Measurements from ENCODE around the gene PGAM5.

Gene PGAM5

DNA sequence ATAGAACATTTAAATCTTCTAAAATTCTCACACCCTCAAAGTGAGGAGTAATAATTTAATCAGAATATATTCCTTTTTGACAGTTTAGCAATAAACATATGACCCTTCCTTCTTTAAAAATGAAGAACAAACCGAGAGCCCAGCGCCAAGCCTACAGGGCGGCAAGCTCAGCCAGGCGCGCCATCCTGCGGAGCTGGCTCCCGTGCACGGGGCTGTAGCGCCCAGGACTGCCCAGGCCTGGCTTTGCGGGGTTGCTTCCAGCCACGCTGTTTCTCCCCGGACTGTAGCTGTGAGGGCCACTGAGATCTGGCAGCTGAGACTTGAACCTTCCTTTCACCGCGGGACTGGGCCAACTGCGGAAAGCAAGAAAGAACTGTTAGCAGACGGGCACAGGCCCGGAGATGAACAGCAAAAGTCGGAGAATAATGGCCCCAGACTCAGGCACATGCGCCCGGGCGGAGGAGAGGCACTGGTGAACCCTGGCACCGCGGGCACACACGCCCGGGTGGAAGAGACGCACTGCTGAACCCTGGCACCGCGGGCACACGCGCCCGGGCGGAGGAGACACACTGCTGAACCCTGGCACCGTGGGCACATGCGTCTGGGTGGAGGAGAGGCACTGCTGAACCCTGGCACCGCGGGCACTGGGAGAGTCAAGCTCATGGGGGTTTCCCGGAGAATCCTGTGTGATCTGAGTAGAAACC is 16.6 kb downstream of the PGAM5 start:
- Histone ChIP-seq H3K4me3 (ENCODE audit: low read depth, low read length) (no peak overlapping the region), H3K27me3 (ENCODE audit: control insufficient read depth, insufficient read depth, low read length) (no peaks in the 10 kb centered on the region), H3K9me3 (ENCODE audit: control insufficient read depth, insufficient read depth, low read length) (no peaks in the 10 kb centered on the region), H3K36me3 (ENCODE audit: control insufficient read depth, insufficient read depth, low read length) (peaks cover 67% of the 10 kb centered on the region), H3K9ac (ENCODE audit: low read depth, low read length) (no peak overlapping the region), H3K4me1 (ENCODE audit: control insufficient read depth, insufficient read depth, low read length) (no peaks in the 10 kb centered on the region)

GRCh38 chr12:132728502-132728901 is 17.9 kb downstream of the PGAM5 start:
- Histone ChIP-seq H3K27me3 (ENCODE audit: control insufficient read depth, insufficient read depth, low read length) (no peaks in the 10 kb centered on the region), H3K9ac (ENCODE audit: low read depth, low read length) (no peak overlapping the region), H3K4me1 (ENCODE audit: control insufficient read depth, insufficient read depth, low read length) (no peaks in the 10 kb centered on the region), H3K36me3 (ENCODE audit: control insufficient read depth, insufficient read depth, low read length) (peaks cover 66% of the 10 kb centered on the region), H3K9me3 (ENCODE audit: control insufficient read depth, insufficient read depth, low read length) (no peaks in the 10 kb centered on the region), H3K4me3 (ENCODE audit: low read depth, low read length) (no peak overlapping the region)

DNA sequence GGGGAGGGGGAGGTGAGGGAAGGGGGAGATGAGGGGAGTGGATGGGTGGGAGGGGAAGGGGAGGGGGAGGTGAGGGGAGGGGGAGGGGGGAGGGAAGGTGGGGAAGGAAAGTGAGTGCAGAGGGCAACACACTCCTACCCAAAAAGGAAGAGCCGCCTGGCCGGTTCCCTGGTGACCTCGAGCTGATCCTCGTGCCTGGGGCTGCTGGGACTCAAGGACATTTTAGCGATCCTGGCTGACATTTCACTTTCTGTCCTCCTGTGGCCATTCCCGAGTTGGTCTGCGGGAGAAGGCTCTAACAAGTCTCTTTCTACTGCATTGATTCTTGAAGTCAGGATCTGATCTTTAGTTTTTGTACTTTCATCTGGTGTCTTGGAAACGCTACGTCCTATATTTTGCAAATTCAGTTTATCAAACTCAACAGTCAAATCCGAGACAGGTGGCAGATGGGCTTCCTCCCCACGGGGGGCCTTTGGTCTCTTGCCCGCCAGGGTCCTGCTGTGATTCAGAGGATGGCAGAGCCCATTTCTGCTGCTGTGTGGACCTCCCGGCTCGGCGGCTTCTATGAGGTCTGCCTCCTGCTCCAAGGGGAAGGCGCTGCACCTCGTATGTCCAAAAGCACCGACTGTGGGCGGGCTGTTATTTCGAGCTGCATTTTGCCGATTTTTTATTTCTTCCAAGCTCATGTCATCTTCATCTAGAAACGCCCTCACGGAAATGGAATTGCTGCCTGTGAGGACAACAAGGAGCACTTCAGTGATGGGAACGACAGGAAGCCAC is 19.1 kb downstream of the PGAM5 start:
- H3K9ac ChIP-seq (ENCODE audit: low read depth, low read length): no peak overlapping the region
- no peaks in the 10 kb centered on the region for H3K9me3 ChIP-seq (ENCODE audit: control insufficient read depth, insufficient read depth, low read length)
- peaks cover 68% of the 10 kb centered on the region for H3K36me3 ChIP-seq (ENCODE audit: control insufficient read depth, insufficient read depth, low read length)
- no peaks in the 10 kb centered on the region for H3K27me3 ChIP-seq (ENCODE audit: control insufficient read depth, insufficient read depth, low read length)
- H3K4me1 ChIP-seq (ENCODE audit: control insufficient read depth, insufficient read depth, low read length): no peaks in the 10 kb centered on the region
- H3K4me3 ChIP-seq (ENCODE audit: low read depth, low read length): no peak overlapping the region

DNA sequence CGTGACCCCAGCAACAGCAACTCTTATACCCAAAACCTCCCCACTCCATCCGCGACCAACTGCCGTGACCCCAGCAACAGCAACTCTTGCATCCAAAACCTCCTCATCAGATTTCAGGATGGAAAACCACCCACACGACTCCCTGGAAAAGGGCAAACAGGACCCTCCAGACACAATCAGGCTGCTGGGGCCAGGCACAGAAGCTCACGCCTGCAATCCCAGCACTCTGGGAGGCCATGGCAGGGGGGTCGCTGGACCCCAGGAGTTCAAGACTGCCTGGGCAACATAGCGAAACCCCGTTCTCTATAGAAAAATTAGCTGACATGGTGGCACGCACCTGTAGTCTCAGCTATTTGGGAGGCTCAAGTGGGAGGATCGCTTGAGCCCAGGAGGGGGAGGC is 19.7 kb downstream of the PGAM5 start:
- Histone ChIP-seq H3K4me1 (ENCODE audit: control insufficient read depth, insufficient read depth, low read length) (no peaks in the 10 kb centered on the region), H3K4me3 (ENCODE audit: low read depth, low read length) (no peak overlapping the region)

DNA sequence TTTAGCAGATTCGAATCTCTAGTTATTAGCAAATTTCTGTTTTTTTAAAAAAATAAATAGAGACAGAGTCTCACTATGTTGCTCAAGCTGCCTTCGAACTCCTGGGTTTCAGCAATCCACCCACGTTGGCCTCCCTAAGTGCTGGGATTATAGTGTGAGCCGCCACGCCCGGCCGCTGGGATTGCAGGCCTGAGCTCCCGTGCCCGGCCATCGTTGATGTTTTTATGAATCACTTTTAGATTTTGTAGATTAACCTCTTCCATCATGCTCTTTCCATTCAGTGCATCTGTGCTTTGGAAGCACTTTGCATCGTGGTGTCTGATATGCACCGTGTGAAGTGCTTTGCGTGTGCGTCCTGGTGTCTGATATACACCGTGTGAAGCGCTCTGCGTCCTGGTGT is 20.9 kb downstream of the PGAM5 start:
- peaks cover 75% of the 10 kb centered on the region for H3K36me3 ChIP-seq (ENCODE audit: control insufficient read depth, insufficient read depth, low read length)
- no peaks in the 10 kb centered on the region for H3K27me3 ChIP-seq (ENCODE audit: control insufficient read depth, insufficient read depth, low read length)

More for the DNA sequence above, 19.7 kb downstream of the PGAM5 start:
- no peaks in the 10 kb centered on the region for H3K27me3 ChIP-seq (ENCODE audit: control insufficient read depth, insufficient read depth, low read length)
- no peaks in the 10 kb centered on the region for H3K9me3 ChIP-seq (ENCODE audit: control insufficient read depth, insufficient read depth, low read length)
- H3K36me3 ChIP-seq (ENCODE audit: control insufficient read depth, insufficient read depth, low read length): peaks cover 71% of the 10 kb centered on the region
- H3K9ac ChIP-seq (ENCODE audit: low read depth, low read length): no peak overlapping the region

DNA sequence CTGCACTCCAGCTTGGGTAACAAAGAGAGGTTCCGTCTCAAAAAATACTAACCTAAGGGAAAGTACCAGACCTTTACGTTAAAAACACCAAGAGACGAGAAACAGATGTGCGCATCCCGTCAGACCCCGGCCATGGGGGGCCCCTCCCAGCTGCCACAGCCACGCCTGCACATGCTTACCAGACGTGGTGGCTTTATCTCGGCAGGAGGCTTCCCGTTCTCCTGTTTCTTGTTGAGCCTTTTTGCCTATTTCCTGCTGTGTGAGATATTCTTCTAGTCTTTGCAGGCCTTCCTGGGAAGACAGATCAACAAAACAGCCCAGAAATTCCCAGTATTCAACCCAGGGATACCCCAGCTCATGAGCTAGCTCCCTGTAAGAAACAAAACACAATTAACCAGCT is 23.6 kb downstream of the PGAM5 start:
- peaks cover 73% of the 10 kb centered on the region for H3K36me3 ChIP-seq (ENCODE audit: control insufficient read depth, insufficient read depth, low read length)
- no peak overlapping the region for H3K9ac ChIP-seq (ENCODE audit: low read depth, low read length)
- no peak overlapping the region for H3K4me3 ChIP-seq (ENCODE audit: low read depth, low read length)
- H3K9me3 ChIP-seq (ENCODE audit: control insufficient read depth, insufficient read depth, low read length): no peaks in the 10 kb centered on the region
- H3K4me1 ChIP-seq (ENCODE audit: control insufficient read depth, insufficient read depth, low read length): no peaks in the 10 kb centered on the region
- H3K27me3 ChIP-seq (ENCODE audit: control insufficient read depth, insufficient read depth, low read length): no peaks in the 10 kb centered on the region

More for the DNA sequence above, 20.9 kb downstream of the PGAM5 start:
- Histone ChIP-seq H3K4me1 (ENCODE audit: control insufficient read depth, insufficient read depth, low read length) (no peaks in the 10 kb centered on the region), H3K9ac (ENCODE audit: low read depth, low read length) (no peak overlapping the region), H3K9me3 (ENCODE audit: control insufficient read depth, insufficient read depth, low read length) (no peaks in the 10 kb centered on the region), H3K4me3 (ENCODE audit: low read depth, low read length) (no peak overlapping the region)

- Histone ChIP-seq H3K9ac (ENCODE audit: low read depth, low read length) (no peak overlapping the region), H3K9me3 (ENCODE audit: control insufficient read depth, insufficient read depth, low read length) (no peaks in the 10 kb centered on the region), H3K27me3 (ENCODE audit: control insufficient read depth, insufficient read depth, low read length) (no peaks in the 10 kb centered on the region), H3K4me3 (ENCODE audit: low read depth, low read length) (no peak overlapping the region), H3K4me1 (ENCODE audit: control insufficient read depth, insufficient read depth, low read length) (no peaks in the 10 kb centered on the region), H3K36me3 (ENCODE audit: control insufficient read depth, insufficient read depth, low read length) (peaks cover 74% of the 10 kb centered on the region)
Measured at GRCh38 chr12:132735496-132735895, 24.9 kb downstream of the PGAM5 start.

- peaks cover 77% of the 10 kb centered on the region for H3K36me3 ChIP-seq (ENCODE audit: control insufficient read depth, insufficient read depth, low read length)
- no peaks in the 10 kb centered on the region for H3K4me1 ChIP-seq (ENCODE audit: control insufficient read depth, insufficient read depth, low read length)
- H3K4me3 ChIP-seq (ENCODE audit: low read depth, low read length): no peak overlapping the region
- no peak overlapping the region for H3K9ac ChIP-seq (ENCODE audit: low read depth, low read length)
- no peaks in the 10 kb centered on the region for H3K9me3 ChIP-seq (ENCODE audit: control insufficient read depth, insufficient read depth, low read length)
- no peaks in the 10 kb centered on the region for H3K27me3 ChIP-seq (ENCODE audit: control insufficient read depth, insufficient read depth, low read length)
Measured at GRCh38 chr12:132736378-132736777, 25.7 kb downstream of the PGAM5 start.

DNA sequence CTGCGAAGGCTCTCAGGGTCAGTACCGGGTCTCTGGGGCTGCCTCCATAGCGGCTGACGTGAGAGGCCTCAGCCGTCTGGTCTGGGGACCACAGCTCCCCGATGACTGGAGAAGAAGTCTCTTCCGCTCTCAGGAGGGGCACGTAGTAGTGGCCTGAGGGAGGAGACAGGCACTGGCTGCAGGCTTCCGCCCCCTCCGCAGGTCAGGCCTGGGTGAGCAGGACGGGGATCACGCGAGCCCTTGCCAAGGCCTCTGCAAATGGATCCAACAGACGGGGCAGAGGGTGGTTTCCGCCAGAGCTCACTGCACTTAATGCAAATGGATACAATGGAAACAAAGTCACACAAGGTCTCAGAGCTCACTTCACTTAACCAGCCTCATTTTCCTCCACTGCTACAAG is 26.3 kb downstream of the PGAM5 start:
- no peak overlapping the region for H3K4me3 ChIP-seq (ENCODE audit: low read depth, low read length)
- H3K27me3 ChIP-seq (ENCODE audit: control insufficient read depth, insufficient read depth, low read length): no peaks in the 10 kb centered on the region
- no peaks in the 10 kb centered on the region for H3K9me3 ChIP-seq (ENCODE audit: control insufficient read depth, insufficient read depth, low read length)
- H3K9ac ChIP-seq (ENCODE audit: low read depth, low read length): no peak overlapping the region
- no peaks in the 10 kb centered on the region for H3K4me1 ChIP-seq (ENCODE audit: control insufficient read depth, insufficient read depth, low read length)
- H3K36me3 ChIP-seq (ENCODE audit: control insufficient read depth, insufficient read depth, low read length): peaks cover 76% of the 10 kb centered on the region

DNA sequence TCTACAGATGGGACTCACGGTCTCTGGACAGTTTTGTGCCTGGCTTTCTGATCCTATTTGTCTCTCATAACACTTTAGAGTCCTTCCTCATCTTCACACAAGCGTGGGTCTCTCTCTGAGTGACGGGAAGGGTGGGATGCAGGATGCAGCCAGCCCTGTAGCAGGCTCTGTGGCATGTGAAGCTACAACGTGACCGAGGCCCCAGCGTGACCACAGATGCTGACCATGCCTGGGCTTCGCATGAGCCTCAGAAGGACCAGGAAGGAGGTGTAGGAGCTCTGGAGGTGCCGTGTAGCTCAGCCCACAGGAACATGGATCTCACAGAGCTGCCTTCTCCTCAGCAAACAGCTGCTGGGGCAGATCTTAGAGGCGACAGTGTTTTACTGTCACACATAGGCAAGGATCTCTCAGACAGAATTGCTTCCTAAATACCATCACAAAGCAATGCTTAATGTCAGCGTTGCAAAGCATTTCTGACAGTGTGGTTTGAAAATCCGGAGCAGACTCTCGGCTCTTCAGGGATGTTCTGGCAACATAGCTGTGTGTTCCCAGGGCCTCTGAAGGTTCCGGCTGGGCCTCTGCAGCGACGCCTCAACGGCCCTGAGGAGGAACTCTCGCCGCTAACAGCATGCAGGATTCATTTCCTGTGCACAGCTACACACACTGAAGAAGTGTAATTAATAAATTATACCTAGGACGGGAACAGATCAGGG is 29.1 kb downstream of the PGAM5 start:
- H3K9ac ChIP-seq (ENCODE audit: low read depth, low read length): no peak overlapping the region
- no peaks in the 10 kb centered on the region for H3K4me1 ChIP-seq (ENCODE audit: control insufficient read depth, insufficient read depth, low read length)
- no peaks in the 10 kb centered on the region for H3K9me3 ChIP-seq (ENCODE audit: control insufficient read depth, insufficient read depth, low read length)
- H3K4me3 ChIP-seq (ENCODE audit: low read depth, low read length): no peak overlapping the region
- peaks cover 80% of the 10 kb centered on the region for H3K36me3 ChIP-seq (ENCODE audit: control insufficient read depth, insufficient read depth, low read length)
- no peaks in the 10 kb centered on the region for H3K27me3 ChIP-seq (ENCODE audit: control insufficient read depth, insufficient read depth, low read length)

- H3K9ac ChIP-seq (ENCODE audit: low read depth, low read length): no peak overlapping the region
Measured at GRCh38 chr12:132740313-132740646, 29.6 kb downstream of the PGAM5 start.

GRCh38 chr12:132740652-132741051 is 30.0 kb downstream of the PGAM5 start:
- Histone ChIP-seq H3K9me3 (ENCODE audit: control insufficient read depth, insufficient read depth, low read length) (no peaks in the 10 kb centered on the region), H3K9ac (ENCODE audit: low read depth, low read length) (no peak overlapping the region), H3K27me3 (ENCODE audit: control insufficient read depth, insufficient read depth, low read length) (no peaks in the 10 kb centered on the region), H3K4me1 (ENCODE audit: control insufficient read depth, insufficient read depth, low read length) (no peaks in the 10 kb centered on the region), H3K4me3 (ENCODE audit: low read depth, low read length) (no peak overlapping the region), H3K36me3 (ENCODE audit: control insufficient read depth, insufficient read depth, low read length) (peaks cover 80% of the 10 kb centered on the region)

More at GRCh38 chr12:132740313-132740646, 29.6 kb downstream of the PGAM5 start:
- H3K9me3 ChIP-seq (ENCODE audit: control insufficient read depth, insufficient read depth, low read length): no peaks in the 10 kb centered on the region
- H3K4me3 ChIP-seq (ENCODE audit: low read depth, low read length): no peak overlapping the region
- H3K4me1 ChIP-seq (ENCODE audit: control insufficient read depth, insufficient read depth, low read length): no peaks in the 10 kb centered on the region
- H3K36me3 ChIP-seq (ENCODE audit: control insufficient read depth, insufficient read depth, low read length): peaks cover 80% of the 10 kb centered on the region
- H3K27me3 ChIP-seq (ENCODE audit: control insufficient read depth, insufficient read depth, low read length): no peaks in the 10 kb centered on the region

Measured in iPS-15b (cell line).